GM06990 (cell line): ENCODE measurements around the gene MX1.

Experiments
- DNase-seq: peaks from one replicate; pipeline ENCODE4 v3.0.0-alpha.2; 2011; ENCODE audit not compliant: insufficient read length; ENCODE audit errors: extremely low read depth
- H3K27me3 ChIP-seq: replicated peaks from 2 replicates; pipeline ENCODE4 v1.6.0; 2011; ENCODE audit warnings: low read length; ENCODE audit not compliant: control insufficient read depth, insufficient read depth
- H3K36me3 ChIP-seq: 2 replicates; pipeline ENCODE4 v1.5.1; 2011; ENCODE audit warnings: low read length; ENCODE audit not compliant: control insufficient read depth, insufficient read depth
- H3K4me3 ChIP-seq: replicated peaks from 2 replicates; pipeline ENCODE4 v1.5.1; 2011; ENCODE audit warnings: low read depth, mild to moderate bottlenecking, control low read depth, low read length
- TF ChIP-seq, protein P1 (sequence below): IDR thresholded peaks from 2 replicates; pipeline ENCODE4 v1.5.1; 2011; ENCODE audit warnings: low read length, control low read depth, mild to moderate bottlenecking, inconsistent platforms; ENCODE audit not compliant: insufficient read depth, poor library complexity, severe bottlenecking

Gene MX1

GRCh38 chr21:41402796-41403195 lies 23.2 kb upstream of the MX1 start:
- no peak for DNase-seq
- H3K36me3 ChIP-seq, result peaks cover 20% of the 10 kb centered on the region
- TF ChIP-seq, protein P1, sequence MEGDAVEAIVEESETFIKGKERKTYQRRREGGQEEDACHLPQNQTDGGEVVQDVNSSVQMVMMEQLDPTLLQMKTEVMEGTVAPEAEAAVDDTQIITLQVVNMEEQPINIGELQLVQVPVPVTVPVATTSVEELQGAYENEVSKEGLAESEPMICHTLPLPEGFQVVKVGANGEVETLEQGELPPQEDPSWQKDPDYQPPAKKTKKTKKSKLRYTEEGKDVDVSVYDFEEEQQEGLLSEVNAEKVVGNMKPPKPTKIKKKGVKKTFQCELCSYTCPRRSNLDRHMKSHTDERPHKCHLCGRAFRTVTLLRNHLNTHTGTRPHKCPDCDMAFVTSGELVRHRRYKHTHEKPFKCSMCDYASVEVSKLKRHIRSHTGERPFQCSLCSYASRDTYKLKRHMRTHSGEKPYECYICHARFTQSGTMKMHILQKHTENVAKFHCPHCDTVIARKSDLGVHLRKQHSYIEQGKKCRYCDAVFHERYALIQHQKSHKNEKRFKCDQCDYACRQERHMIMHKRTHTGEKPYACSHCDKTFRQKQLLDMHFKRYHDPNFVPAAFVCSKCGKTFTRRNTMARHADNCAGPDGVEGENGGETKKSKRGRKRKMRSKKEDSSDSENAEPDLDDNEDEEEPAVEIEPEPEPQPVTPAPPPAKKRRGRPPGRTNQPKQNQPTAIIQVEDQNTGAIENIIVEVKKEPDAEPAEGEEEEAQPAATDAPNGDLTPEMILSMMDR, result no peak
- no peak overlapping the region for H3K4me3 ChIP-seq
- no peaks in the 10 kb centered on the region for H3K27me3 ChIP-seq

DNA sequence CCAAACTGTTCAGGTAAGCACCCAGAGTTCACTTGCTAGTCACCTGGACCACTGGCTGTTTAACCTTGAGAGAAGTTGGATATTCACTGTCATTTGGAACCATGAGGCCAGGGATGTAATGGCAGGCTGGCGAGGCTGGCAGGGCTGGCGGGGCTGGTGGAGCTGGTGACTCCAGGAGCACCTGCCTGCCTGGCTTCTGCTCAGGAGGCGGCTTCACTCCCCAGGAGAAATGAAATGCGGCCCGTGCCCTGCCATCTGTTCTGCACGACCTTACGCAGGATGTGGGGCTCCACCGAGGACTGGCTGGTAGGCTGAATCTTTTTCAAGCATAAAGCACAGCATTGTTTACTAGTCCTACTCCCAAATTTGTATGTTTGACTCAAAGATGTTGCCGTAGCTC lies 22.7 kb upstream of the MX1 start:
- TF ChIP-seq, protein P1, result no peak
- H3K4me3 ChIP-seq, result no peak overlapping the region
- no peak for DNase-seq
- H3K36me3 ChIP-seq, result peaks cover 22% of the 10 kb centered on the region
- no peaks in the 10 kb centered on the region for H3K27me3 ChIP-seq

GRCh38 chr21:41403966-41404365 lies 22.1 kb upstream of the MX1 start:
- Histone ChIP-seq H3K4me3 (no peak overlapping the region), H3K36me3 (peaks cover 20% of the 10 kb centered on the region), H3K27me3 (no peaks in the 10 kb centered on the region)
- TF ChIP-seq, protein P1, result no peak
- DNase-seq, result no peak

DNA sequence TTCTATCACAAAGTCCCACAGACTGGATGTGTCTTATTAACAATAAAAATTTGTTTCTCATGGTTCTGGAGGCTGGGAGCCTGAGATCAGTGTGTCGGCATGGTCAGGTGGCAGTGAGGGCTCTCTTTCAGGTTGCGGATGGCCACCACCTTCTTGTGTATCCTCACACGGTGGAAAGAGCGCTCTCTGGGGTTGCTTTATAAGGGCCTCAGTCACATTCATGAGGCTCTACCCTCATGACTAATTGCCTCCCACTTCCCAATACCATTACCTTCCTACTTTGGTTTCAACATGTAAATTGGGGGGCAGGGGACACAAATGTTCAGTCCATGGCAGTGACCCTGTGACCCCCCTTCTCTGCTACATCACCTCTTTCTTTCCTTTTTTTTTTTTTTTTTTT lies 20.7 kb upstream of the MX1 start:
- H3K4me3 ChIP-seq, result no peak overlapping the region
- no peak for DNase-seq
- H3K36me3 ChIP-seq, result peaks cover 18% of the 10 kb centered on the region
- TF ChIP-seq, protein P1, result no peak
- H3K27me3 ChIP-seq, result no peaks in the 10 kb centered on the region

GRCh38 chr21:41406340-41406739 lies 19.7 kb upstream of the MX1 start:
- peaks cover 18% of the 10 kb centered on the region for H3K36me3 ChIP-seq
- no peak for DNase-seq
- no peak overlapping the region for H3K4me3 ChIP-seq
- H3K27me3 ChIP-seq, result no peaks in the 10 kb centered on the region
- TF ChIP-seq, protein P1, result no peak
